ENCODE results near the gene PHYHD1.

The PHYHD1 gene

GRCh38 chr9:128885798-128886197, 35.0 kb upstream of the PHYHD1 start:
- no peak for DNase-seq (ENCODE audit: low spot score)
- no peak for TF ChIP-seq CTCF (IDR thresholded peaks at IDR 0.05; ENCODE audit: extremely low read depth, missing control alignments)

DNA sequence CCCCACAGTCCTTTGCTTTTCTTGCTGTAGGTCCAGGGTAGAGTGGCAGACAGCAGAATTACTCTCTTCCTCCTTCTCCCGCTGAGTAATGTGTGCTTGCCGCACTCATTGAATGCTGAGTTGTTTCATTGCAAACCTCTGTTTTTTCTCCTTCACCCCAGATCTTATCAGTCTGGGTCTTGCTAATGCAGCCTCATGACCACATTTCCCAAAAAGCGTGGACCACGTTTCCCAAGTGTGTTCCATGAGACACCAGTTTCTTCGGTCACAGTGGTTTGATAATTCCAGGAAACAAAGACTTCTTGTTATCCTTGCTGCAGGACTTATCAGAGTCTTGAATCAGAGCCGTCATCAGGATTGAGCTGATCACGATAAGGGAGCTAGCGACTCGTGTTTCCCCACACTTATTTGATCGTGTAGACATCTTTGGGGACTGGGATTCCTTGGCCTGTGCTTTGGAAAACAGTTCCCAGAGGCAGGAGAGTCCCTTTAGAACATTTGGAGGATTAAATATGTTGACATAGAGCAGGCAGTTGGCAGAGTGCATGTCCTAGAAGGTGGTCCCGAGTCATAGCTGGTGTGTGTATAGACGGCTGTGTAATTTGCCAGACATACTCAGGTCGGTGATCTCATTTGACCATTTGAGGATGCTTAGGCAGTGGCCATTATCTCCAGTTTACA, 34.4 kb upstream of the PHYHD1 start:
- TF ChIP-seq CTCF (IDR thresholded peaks at IDR 0.05; ENCODE audit: extremely low read depth, missing control alignments), result no peak
- DNase-seq (ENCODE audit: low spot score), result no peak

DNA sequence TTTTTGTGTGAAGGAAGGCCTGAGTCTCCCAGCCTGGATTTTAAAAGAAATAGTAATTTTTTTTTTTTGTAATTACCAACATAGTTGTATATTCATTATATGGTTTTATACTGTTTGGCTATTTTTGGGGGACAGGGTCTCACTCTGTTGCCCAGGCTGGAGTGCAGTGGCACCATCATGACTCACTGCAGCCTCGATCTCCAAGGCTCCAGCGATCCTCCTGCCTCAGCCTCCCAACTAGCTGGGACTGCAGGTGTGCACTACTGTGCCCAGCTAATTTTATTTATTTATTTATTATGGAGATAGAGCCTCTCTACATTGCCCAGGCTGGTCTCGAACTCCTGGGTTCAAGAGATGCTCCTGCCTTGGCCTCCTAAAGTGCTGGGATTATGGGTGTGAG, 33.7 kb upstream of the PHYHD1 start:
- TF ChIP-seq CTCF (IDR thresholded peaks at IDR 0.05; ENCODE audit: extremely low read depth, missing control alignments), result no peak
- DNase-seq (ENCODE audit: low spot score), result no peak

DNA sequence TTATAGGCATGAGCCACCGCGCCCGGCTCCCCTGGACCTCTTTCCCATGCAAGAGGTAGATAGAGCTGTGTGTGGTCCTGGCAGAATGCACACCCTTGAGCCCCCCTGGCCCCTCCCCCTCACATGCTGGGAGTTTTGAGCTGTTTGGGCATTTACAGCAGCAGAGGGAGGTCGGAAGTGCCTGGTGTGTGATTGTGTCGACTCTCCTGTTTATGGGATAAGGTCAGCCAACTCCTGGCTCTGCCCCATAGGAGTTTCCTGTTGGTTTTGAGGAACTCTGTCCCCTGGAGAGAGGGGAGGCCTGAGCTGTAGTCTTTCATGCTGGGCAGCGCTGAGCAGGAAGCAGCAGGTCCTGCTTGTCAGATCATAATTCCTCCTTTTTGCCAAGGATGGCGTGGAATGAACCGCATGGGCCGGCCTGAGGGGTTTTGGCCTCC, 32.9 kb upstream of the PHYHD1 start:
- DNase-seq (ENCODE audit: low spot score), result no peak
- no peak for TF ChIP-seq CTCF (IDR thresholded peaks at IDR 0.05; ENCODE audit: extremely low read depth, missing control alignments)

GRCh38 chr9:128891321-128892220, 29.2 kb upstream of the PHYHD1 start:
- TF ChIP-seq CTCF (IDR thresholded peaks at IDR 0.05; ENCODE audit: extremely low read depth, missing control alignments), result no peak
- no peak for DNase-seq (ENCODE audit: low spot score)

GRCh38 chr9:128892221-128892921, 28.4 kb upstream of the PHYHD1 start:
- DNase-seq (ENCODE audit: low spot score), result no peak
- TF ChIP-seq CTCF (IDR thresholded peaks at IDR 0.05; ENCODE audit: extremely low read depth, missing control alignments), result no peak

- no peak for TF ChIP-seq CTCF (IDR thresholded peaks at IDR 0.05; ENCODE audit: extremely low read depth, missing control alignments)
- DNase-seq (ENCODE audit: low spot score), result no peak
Measured at GRCh38 chr9:128893354-128893753, 27.4 kb upstream of the PHYHD1 start.
